Glomerular visceral epithelial cell (primary cell): ENCODE data around the gene A2M.
"Not testable (repeated sequence)": the region's sequence is repeated elsewhere in the genome, so short reads cannot be mapped to it uniquely, and the experiment has no call there.

Experiments used
- DNase-seq: peaks from one replicate; pipeline ENCODE4 v3.0.0-alpha.2; 2016; ENCODE audit errors: extremely low spot score

A2M gene

GRCh38 chr12:9115731-9116559 is at the start of gene A2M:
A2M (minus strand) TSS chr12:9115919; CDS start chr12:9115849, 70 bp downstream.
- no peak for DNase-seq

DNA sequence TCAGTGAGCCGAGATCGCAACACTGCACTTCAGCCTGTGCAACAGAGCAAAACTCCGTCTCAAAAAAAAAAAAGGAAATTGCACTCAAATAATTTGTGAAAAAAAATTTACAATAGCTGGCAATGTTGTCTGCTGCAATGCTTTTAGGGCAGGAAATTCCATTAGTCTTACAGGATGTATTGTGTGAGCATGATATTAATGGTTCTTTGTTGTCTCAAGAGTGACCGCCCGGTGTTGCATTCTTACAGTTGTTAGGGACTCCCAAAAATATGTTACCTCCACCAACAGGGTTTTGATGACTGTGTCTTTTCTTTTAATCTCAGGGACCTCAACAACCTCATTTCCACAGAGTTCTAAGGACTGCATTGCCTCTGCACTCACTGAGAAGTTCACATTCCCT is 47.7 kb upstream of the A2M start:
- DNase-seq, result no peak

- DNase-seq, result no peak
Observed at GRCh38 chr12:9156119-9156518, 40.4 kb upstream of the A2M start.

- DNase-seq, result no peak
Observed at GRCh38 chr12:9149372-9149771, 33.7 kb upstream of the A2M start.

DNA sequence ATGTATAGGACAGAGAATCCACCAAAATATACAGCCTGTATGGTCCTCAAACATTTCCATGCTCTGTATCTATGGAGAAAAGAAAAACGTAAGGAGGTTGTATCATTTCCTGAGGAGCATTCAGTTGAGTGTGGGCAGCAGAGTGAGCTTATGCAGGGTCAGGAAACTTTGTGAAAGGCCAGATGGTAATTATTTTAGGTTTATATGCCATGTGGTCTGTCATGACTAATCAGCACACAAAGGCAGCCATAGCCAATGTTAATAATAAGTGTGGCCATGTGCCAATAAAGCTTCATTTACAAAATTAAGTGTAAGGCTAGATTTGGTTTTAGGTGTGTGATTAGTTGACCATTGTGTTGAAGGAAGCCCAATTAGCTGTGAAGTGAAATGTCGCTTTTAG is 33.2 kb upstream of the A2M start:
- no peak for DNase-seq

DNA sequence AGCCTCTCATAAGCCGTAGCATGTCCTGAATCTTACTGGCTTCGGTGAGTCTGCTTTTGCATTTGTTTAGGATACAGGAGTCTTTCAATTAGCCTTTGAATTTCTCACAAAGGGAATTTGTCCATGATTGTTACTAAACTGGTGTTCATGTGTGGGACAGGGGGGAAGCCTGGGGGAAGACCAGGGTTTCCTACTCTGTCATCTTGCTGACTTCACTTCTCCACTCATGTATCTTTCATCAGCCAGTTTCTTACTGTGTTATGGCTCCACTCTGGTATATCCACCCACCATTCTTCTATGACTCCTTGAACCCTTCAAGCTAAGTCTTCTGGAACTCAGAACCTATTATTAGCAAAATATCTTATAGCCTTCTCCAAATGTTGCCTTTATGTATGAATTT is 31.7 kb upstream of the A2M start:
- no peak for DNase-seq

DNA sequence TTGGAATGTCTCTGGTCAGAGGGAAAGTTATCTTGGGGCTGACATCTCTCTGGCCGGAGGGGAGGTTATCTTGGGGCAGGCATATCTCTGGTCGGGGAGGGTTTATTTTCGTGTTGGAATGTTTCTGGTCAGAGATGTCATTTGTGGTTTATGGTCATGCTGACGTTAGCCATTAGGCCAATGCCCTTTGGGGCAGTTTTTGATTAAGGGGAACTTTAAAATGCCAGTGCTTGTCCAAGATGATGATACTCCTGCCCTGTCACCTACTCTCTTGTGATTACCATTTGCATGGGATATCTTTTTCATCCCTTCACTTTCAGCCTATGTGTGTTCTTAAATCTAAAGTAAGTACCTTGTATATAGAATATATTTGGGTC is 29.0 kb upstream of the A2M start:
- no peak for DNase-seq

DNA sequence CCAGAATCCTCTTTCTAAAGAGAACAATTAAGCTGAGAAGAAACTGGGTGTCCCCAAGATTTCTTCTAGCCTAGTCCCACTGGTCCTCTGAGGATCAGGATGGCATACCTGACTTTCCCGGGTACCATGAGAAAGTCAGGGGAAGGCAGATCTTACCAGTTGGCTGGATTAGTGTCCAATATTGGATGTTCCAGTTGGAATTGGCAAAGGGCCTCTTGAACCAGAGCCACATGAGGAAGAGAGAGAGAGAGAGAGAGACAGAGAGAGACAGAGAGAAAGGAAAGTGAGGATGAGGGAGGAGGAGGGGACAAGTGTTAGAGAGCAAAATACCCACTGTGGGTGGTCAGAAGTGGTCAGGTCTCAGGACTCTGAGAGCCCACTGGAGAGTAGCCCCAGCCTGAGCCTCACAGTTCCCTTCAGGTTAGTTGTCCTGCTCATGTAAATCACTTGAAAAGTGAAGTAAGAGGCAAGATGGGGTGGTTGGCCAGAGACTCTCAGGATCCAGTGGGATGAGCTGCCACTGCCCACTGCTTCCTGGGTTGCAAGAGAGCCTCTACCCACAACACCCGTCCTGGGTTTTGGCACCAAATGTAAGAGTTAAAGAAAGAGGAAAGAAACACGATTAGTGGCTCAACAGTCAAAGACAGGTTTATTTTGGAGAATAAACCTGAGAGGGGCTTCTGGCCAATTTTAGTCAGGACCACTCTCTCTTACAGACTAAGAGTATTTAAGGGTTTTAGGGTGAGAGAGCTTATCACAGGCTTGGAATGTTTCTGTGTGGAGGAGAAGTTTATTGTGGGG is 28.4 kb upstream of the A2M start:
- DNase-seq, result no peak

DNA sequence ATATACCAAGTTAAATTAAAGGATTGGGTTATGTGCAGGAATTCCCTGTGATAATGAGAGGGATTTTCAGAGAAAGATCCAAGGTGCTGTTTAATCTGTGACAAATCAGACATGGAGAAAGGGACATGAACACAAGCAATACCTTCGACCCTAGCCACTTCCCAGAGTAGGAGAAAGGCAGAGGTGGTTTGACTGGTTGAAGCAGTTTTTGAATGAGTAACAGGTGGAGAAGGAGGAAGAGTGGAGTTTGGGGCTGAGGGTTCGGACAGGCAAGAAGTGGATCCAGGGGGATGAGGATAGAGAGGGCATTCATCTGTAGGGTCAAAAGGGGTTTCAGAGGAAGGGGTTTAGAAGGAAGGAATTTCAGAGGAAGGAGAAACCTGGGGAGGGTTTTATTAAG is 27.4 kb upstream of the A2M start:
- DNase-seq, result no peak

- DNase-seq, result not testable (repeated sequence)
Observed at GRCh38 chr12:9139588-9140290, 24.0 kb upstream of the A2M start.

DNA sequence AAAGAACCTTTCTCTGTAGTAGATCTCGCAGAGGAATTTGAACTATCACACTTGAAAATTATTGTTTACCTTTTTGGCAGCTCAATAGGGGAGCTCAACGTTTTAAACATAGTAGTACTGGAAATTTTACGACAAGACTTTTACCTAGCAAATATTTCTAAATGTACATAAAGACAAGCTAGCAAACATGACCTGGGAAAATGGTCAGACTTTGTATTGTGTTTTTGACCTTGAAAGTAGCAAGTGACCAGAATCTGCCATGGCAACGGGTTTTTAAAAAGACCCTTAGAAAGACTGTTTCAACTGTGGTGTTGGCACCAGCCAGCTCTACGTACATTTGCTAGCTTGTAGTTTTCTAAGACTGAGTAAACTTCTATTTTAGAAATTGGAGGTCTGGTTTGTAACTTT is 20.2 kb upstream of the A2M start:
- no peak for DNase-seq

DNA sequence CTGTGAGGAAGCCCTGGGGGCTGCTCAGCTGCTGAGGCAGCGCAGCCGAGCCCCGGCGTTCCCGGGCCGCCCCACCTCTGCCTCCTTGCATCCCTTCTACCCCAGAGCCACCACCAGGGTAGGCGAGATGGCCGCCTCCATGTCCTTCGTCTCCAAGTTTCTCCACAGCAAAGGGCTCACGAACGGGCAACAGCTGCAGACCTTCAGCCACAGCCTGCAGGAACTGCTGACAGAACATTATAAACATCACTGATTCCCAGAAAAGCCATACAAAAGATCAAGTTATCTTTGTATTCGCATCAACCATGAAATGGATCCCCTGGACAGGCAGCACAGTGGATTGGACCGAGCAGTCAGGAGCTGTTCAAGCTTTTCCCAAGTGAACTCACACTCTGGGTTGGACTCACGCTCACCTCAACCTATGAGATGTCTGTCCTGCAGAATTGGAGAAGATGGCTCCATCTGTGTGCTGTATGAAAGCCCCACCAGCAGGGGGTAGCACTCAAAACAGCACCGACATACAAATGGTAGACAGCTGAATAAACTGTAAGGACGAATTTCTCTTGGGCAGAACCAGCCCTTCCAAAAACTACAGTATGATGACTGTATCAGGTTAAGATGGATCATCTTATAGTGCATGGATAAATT is 19.4 kb upstream of the A2M start:
- no peak for DNase-seq

DNA sequence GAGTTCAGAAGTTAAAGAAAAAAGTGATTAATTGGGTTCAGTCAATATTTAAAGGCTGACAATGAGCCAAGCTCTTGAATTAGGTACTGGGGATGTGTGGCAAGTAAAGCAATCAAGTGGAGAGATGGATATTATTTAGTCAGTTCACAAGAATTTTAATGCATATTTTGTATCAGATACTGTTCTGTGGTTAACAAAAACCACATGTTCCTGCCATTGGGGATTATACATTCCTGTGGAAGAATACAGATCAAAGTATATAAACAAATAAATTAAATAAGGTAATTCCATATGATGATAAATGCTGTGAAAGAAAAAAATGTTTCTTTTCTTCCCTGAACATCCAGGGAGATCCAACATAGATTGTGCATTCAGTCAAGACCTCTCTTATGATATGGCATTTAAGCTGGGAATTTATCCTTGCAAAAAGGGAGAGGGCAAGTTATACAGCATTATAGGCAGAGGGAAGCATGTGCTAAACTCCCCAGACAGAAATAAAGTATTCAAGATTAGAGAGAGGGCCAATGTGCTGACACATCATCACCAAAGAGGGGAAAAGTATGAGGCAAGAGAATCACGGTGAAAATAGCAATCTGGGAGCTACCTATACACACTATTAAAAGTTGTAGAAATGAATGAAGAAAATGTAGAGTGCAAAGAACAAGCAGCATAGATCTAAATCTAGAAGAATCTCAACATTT is 17.6 kb upstream of the A2M start:
- no peak for DNase-seq

DNA sequence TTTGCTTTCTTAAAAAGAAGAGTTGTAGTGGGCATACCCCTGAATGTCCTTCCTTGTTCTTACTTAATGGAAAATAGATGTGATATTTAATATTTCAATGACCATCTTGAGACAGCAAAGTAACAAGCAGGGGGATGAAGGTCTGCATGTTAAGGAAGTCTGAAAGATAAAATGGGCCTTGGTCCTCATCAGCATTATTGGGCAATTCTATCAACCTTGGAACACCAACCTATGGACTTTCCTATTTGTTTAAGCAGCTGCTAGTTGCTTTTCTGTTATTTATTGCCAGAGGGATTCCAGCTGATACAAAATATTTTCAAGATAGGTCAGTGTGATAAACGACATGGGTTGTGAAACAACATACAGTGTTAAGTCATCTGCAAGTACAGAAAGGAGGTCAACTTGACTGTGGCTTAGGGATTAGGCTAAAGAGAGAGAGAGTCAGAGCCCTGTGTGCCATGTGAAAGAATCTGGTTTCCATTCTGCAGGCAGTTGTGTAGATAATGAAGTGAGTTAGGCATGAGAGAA is 16.4 kb upstream of the A2M start:
- DNase-seq, result no peak

GRCh38 chr12:9130244-9130643 is 14.5 kb upstream of the A2M start:
- no peak for DNase-seq

DNA sequence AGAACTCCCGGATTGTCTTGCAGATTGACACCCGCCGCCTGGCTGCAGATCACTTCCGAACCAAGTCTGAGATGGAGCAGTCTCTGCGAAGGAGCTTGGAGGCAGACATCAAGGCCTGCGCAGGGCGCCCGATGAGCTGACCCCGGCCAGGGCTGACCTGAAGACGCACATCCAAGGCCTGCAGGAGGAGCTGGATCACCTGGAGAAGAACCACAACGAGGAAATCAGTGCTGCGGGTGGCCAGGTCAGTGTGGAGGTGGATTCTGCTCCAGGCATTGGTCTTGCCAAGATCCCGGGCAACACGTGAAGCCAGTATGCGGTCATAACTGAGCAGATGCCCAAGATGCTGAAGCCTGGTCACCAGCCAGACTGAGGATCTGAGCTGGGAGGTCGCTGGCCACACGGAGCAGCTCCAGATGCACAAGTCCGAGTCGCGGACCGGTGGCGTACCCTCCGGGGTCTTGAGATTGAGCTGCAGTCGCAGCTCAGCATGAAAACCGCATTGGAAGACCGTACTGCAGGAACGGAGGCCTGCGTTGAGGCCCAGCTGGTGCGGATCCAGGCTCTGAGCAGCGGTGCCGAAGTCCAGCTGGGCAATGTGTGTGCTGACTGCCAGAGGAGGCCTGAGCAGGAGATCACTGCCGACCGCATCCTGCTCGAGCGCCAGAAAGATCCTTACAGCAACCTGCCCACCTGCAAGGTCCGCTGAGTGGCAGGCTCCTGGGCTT is 12.4 kb upstream of the A2M start:
- no peak for DNase-seq

- DNase-seq, result no peak
Observed at GRCh38 chr12:9127484-9127883, 11.8 kb upstream of the A2M start.

GRCh38 chr12:9124383-9125031 is 8.8 kb upstream of the A2M start:
- no peak for DNase-seq

DNA sequence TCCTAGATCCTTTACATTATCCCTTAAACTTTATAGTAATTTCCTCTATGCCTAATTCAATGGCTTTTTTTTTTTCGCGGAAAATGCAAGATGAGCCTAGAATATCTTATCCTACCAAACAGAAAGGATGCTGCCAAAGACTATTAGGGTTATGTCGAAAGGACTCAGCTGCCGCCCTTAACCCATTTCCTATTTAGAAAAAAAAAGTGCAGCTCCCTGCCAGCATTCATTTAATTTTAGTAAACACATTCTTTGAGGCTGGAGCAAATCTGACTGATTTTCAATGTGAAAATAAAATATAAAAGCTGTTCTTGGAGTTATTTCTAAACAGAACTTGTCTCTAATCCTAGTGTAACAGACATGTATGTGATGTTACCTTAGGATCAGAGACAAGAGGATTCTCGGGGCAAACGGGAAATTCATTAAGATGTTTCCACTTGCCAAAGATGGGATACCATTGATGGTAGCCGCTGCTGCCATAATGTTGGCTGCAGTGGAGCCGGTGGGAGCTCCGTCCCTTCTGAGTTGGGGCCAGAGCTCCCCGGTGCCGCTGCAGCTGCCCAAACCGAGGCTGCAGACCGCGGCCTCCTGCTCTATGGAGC is 8.2 kb upstream of the A2M start:
- DNase-seq, result no peak
